Renal pelvis (tissue), 3 donors: ENCODE data around the gene WBP4. TPM values are rescaled to one million over a fixed set of nuclear protein-coding genes. Genes with fewer than 3 reads are reported as not detected.

Experiments used
- polyA plus RNA-seq, 3 donors: library from polyadenylated mRNA; unstranded; fragments of 120-200 nt; gene quantifications; one replicate each; pipeline ENCODE4 v1.2.1, GENCODE V29; 2013; ENCODE audit not compliant: insufficient read length in 3 of 3

WBP4 gene
- polyA plus RNA-seq, 3 donors: 21.7 to 23.5 (median 21.7) TPM

Other genes starting within 250 kb of the WBP4 start
- 10 to 100 TPM; 48.9 to 51.7 (median 51.5) TPM for gene ELF1, start 42.2 kb upstream of the WBP4 start, polyA plus RNA-seq
- 10 to 100 TPM; 17.0 to 18.2 (median 17.1) TPM for gene KBTBD6, start 71.3 kb downstream of the WBP4 start, polyA plus RNA-seq
- gene KBTBD7, start 133.1 kb downstream of the WBP4 start, polyA plus RNA-seq: 10 to 100 TPM; 17.6 to 19.4 (median 19.1) TPM
- gene MTRF1, start 202.1 kb downstream of the WBP4 start, polyA plus RNA-seq: 10 to 100 TPM; 12.9 to 23.8 (median 18.0) TPM
- 10 to 100 TPM; 24.0 to 47.8 (median 38.5) TPM for gene NAA16, start 249.8 kb downstream of the WBP4 start, polyA plus RNA-seq